Uterus (tissue), 2 donors: Measurements from ENCODE around the gene NSUN3.

Experiments used
- POLR2A ChIP-seq, 2 donors: fragments of 450-650 bp; IDR thresholded peaks; one replicate each; pipeline ENCODE4 v1.6.1; 2016; ENCODE audit warnings: antibody characterized with exemption in 2 of 2, mild to moderate bottlenecking in 1 of 2, moderate library complexity in 1 of 2
- TF ChIP-seq, protein P1 (sequence below), 4 experiments: fragments of 200-600 bp in 2 of 4; fragments of 450-650 bp in 2 of 4; sonication (generic) in 2 of 4; IDR thresholded peaks; one replicate each; pipeline ENCODE4 v1.5.1; 2016 to 2019; ENCODE audit warnings: antibody characterized with exemption in 4 of 4, mild to moderate bottlenecking in 2 of 4, moderate library complexity in 1 of 4

DNA sequence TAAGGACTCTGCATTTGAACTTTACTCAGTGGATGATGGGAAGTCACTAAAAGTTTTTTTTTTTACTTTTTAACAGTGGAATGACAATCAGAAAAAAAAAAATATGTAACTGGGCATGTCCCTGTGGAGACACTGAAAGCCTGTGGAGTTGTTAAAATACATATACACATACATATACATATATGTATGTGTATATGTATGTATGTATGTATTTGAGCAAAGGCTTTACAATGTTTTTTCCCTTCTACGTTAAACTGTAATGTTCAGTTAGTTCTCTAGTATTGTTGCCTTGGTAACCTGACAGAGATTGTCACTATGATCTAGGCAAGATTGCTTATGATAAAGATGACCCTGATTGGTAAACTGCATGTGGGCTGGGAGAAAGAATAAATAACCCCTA lies 30.3 kb downstream of the NSUN3 start:
- TF ChIP-seq POLR2A (IDR thresholded peaks at IDR 0.05): no peak
- TF ChIP-seq, protein P1, sequence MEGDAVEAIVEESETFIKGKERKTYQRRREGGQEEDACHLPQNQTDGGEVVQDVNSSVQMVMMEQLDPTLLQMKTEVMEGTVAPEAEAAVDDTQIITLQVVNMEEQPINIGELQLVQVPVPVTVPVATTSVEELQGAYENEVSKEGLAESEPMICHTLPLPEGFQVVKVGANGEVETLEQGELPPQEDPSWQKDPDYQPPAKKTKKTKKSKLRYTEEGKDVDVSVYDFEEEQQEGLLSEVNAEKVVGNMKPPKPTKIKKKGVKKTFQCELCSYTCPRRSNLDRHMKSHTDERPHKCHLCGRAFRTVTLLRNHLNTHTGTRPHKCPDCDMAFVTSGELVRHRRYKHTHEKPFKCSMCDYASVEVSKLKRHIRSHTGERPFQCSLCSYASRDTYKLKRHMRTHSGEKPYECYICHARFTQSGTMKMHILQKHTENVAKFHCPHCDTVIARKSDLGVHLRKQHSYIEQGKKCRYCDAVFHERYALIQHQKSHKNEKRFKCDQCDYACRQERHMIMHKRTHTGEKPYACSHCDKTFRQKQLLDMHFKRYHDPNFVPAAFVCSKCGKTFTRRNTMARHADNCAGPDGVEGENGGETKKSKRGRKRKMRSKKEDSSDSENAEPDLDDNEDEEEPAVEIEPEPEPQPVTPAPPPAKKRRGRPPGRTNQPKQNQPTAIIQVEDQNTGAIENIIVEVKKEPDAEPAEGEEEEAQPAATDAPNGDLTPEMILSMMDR (IDR thresholded peaks at IDR 0.05): no peak
